Hepatocyte (in vitro differentiated cells): ENCODE data around the gene KSR2.

ENCODE experiments used
- CTCF ChIP-seq: fragments of 200-600 bp; sonication (generic); IDR thresholded peaks from 2 replicates; pipeline ENCODE4 v1.5.1; 2016; ENCODE audit warnings: antibody characterized with exemption, mild to moderate bottlenecking; ENCODE audit not compliant: poor library complexity
- EZH2 ChIP-seq: fragments of 200-600 bp; sonication (generic); IDR thresholded peaks from 2 replicates; pipeline ENCODE4 v1.6.1; 2016; ENCODE audit warnings: antibody characterized with exemption, mild to moderate bottlenecking, borderline replicate concordance
- EZH2phosphoT487 ChIP-seq: fragments of 200-600 bp; sonication (generic); IDR thresholded peaks from one replicate; pipeline ENCODE4 v1.6.1; 2018; ENCODE audit warnings: antibody characterized with exemption, mild to moderate bottlenecking, low read depth, moderate library complexity; ENCODE audit not compliant: unreplicated experiment, severe bottlenecking

- TF ChIP-seq CTCF (no peak), EZH2 (no peak), EZH2phosphoT487 (no peak)
These were observed 84.6 kb downstream of the KSR2 start for GRCh38 chr12:117884161-117884560.
